CD4-positive, CD25-positive, alpha-beta regulatory T cell (primary cell): ENCODE measurements around the gene ENTHD1. TPM values are rescaled to one million over a fixed set of nuclear protein-coding genes. Genes with fewer than 3 reads are reported as not detected.

Experiments
- ATAC-seq, 2 donors: fragments of 150-1000 bp; cut with Tn5 transposase; one replicate each; pipeline ENCODE4 v1.10.0; 2021; ENCODE audit warnings: low read depth in 2 of 2, moderate number of reproducible peaks in 2 of 2, moderate library complexity in 1 of 2
- DNase-seq, 3 donors: peaks; one replicate each; pipeline versions ENCODE4 v3.0.0 to v3.0.0-alpha.2; 2012 to 2022; ENCODE audit warnings: mixed read lengths in 1 of 3
- H3K27ac ChIP-seq: one replicate; pipeline ENCODE4 v1.7.0; 2013; ENCODE audit warnings: mild to moderate bottlenecking, low read length; ENCODE audit not compliant: insufficient read depth, poor library complexity, severe bottlenecking
- H3K27me3 ChIP-seq: one replicate; pipeline ENCODE4 v1.7.0; 2013; ENCODE audit warnings: low read length; ENCODE audit not compliant: control insufficient read depth, insufficient read depth
- H3K36me3 ChIP-seq: one replicate; pipeline ENCODE4 v1.7.0; 2013; ENCODE audit warnings: mild to moderate bottlenecking, low read length, moderate library complexity; ENCODE audit not compliant: control insufficient read depth, insufficient read depth
- H3K4me1 ChIP-seq: 2 replicates; pipeline ENCODE4 v1.7.0; 2013; ENCODE audit warnings: mild to moderate bottlenecking, low read length; ENCODE audit not compliant: insufficient read depth, control insufficient read depth, poor library complexity, severe bottlenecking
- H3K4me3 ChIP-seq: one replicate; pipeline ENCODE4 v1.7.0; 2013; ENCODE audit warnings: low read depth, mild to moderate bottlenecking, low read length, moderate library complexity
- H3K9me3 ChIP-seq, 2 experiments: 1 replicate in 1 of 2; 2 replicates in 1 of 2; pipeline ENCODE4 v1.7.0; 2013; ENCODE audit warnings: low read length in 2 of 2, mild to moderate bottlenecking in 1 of 2, moderate library complexity in 1 of 2; ENCODE audit not compliant: control insufficient read depth in 2 of 2
- H3K27ac Mint-ChIP-seq, 3 donors: one replicate each; pipeline ENCODE4 v1.8.0; 2020 to 2022; ENCODE audit warnings: mild to moderate bottlenecking in 3 of 3, mixed read lengths in 3 of 3, moderate library complexity in 2 of 3
- H3K27me3 Mint-ChIP-seq: one replicate; pipeline ENCODE4 v1.8.0; 2022; ENCODE audit warnings: mild to moderate bottlenecking, mixed read lengths
- H3K36me3 Mint-ChIP-seq: one replicate; pipeline ENCODE4 v1.8.0; 2020; ENCODE audit warnings: mixed read lengths
- H3K4me1 Mint-ChIP-seq, 4 donors: one replicate each; pipeline ENCODE4 v1.8.0; 2020 to 2022; ENCODE audit warnings: mixed read lengths in 4 of 4, mild to moderate bottlenecking in 1 of 4
- H3K4me3 Mint-ChIP-seq, 4 donors: one replicate each; pipeline ENCODE4 v1.8.0; 2020 to 2022; ENCODE audit warnings: mild to moderate bottlenecking in 4 of 4, mixed read lengths in 4 of 4, moderate library complexity in 3 of 4
- H3K9me3 Mint-ChIP-seq, 7 donors: one replicate each; pipeline ENCODE4 v1.8.0; 2020 to 2022; ENCODE audit warnings: mixed read lengths in 7 of 7, mild to moderate bottlenecking in 3 of 7, moderate library complexity in 2 of 7
- polyA plus RNA-seq, 4 donors: library from polyadenylated mRNA; unstranded; fragments of 300-500 nt; fragmentation: Illumina TruSeq; gene quantifications; one replicate each; pipeline ENCODE4 v1.2.3, GENCODE V29; 2021
- total RNA-seq: library from RNA; stranded (reverse); gene quantifications from one replicate; pipeline ENCODE4 v1.2.3, GENCODE V29; 2022

The ENTHD1 gene
- total and polyA plus RNA-seq, 5 donors from 2014 or later: 0.13 to 0.32 (median 0.18) TPM; not detected in 1

- ATAC-seq (no peak), DNase-seq (no peak)
- Histone ChIP-seq H3K27me3 (no peaks in the 10 kb centered on the region), H3K36me3 (no peaks in the 10 kb centered on the region), H3K4me3 (no peak overlapping the region), H3K4me1 (no peaks in the 10 kb centered on the region), H3K9me3 (no peaks in the 10 kb centered on the region), H3K27ac (no peak overlapping the region)
- peaks cover 4% of the 10 kb centered on the region for H3K27me3 Mint-ChIP-seq
- H3K27ac Mint-ChIP-seq: no peak overlapping the region
- H3K4me1 Mint-ChIP-seq: no peaks in the 10 kb centered on the region
- no peak overlapping the region for H3K4me3 Mint-ChIP-seq
- no peaks in the 10 kb centered on the region for H3K9me3 Mint-ChIP-seq
- no peaks in the 10 kb centered on the region for H3K36me3 Mint-ChIP-seq
Observed at GRCh38 chr22:39697790-39698430, 195.7 kb downstream of the ENTHD1 start.

- Mint-ChIP-seq H3K27ac (no peak overlapping the region), H3K36me3 (no peaks in the 10 kb centered on the region), H3K4me1 (peaks cover 0 to 11% (median 0%) of the 10 kb centered on the region in 4 donors), H3K9me3 (peaks cover 0 to 1% (median 0%) of the 10 kb centered on the region in 7 donors), H3K4me3 (no peak overlapping the region), H3K27me3 (peaks cover 23% of the 10 kb centered on the region)
- H3K4me3 ChIP-seq: no peak overlapping the region
- no peaks in the 10 kb centered on the region for H3K4me1 ChIP-seq
- no peak for DNase-seq
- ATAC-seq: no peak
- no peaks in the 10 kb centered on the region for H3K36me3 ChIP-seq
- no peaks in the 10 kb centered on the region for H3K27me3 ChIP-seq
- no peaks in the 10 kb centered on the region for H3K9me3 ChIP-seq
- no peak overlapping the region for H3K27ac ChIP-seq
Observed at GRCh38 chr22:39693943-39694500, 199.5 kb downstream of the ENTHD1 start.

Other genes with a start within 250 kb of the ENTHD1 start
- gene GRAP2, start 7.3 kb upstream of the ENTHD1 start, total RNA-seq: 160 TPM
- gene GRAP2, start 7.3 kb upstream of the ENTHD1 start, polyA plus RNA-seq: 10 to 100 TPM; 48.9 to 79.2 (median 52.2) TPM
- 13.0 TPM for gene TMA7B, start 66.6 kb upstream of the ENTHD1 start, total RNA-seq
- gene TMA7B, start 66.6 kb upstream of the ENTHD1 start, polyA plus RNA-seq: 1 to 10 TPM in 3 of 4 donors, under 1 TPM in 1; 0.91 to 1.8 (median 1.5) TPM
- gene FAM83F, start 101.2 kb upstream of the ENTHD1 start, total RNA-seq: 3.2 TPM
- under 1 TPM in 3 of 4 donors, not detected in 1; 0.01 to 0.05 (median 0.03) TPM for gene FAM83F, start 101.2 kb upstream of the ENTHD1 start, polyA plus RNA-seq